ENCODE data around the gene ZNF274. TPM values are rescaled to one million over a fixed set of nuclear protein-coding genes. Genes with fewer than 3 reads are reported as not detected.

Gene ZNF274
- total and polyA plus RNA-seq, 2 of the 8 experiments (the other 6 are each of a cell fraction or from before 2014, with no cell fraction given): 13.3 to 25.1 TPM

GRCh38 chr19:58150328-58150921 lies 32.4 kb upstream of the ZNF274 start, which contains the start of gene ZNF329:
Gene ZNF329 (minus strand): TSS chr19:58150789. CDS start chr19:58129503, 21,286 bp downstream.
- ChIA-PET CTCF (ENCODE audit: partially characterized antibody) (interaction anchor here (1.0 kb wide), 1 partner anchor 52 kb away, joined by 3 read pairs; no protein-coding TSS in a partner anchor), POLR2A (ENCODE audit: partially characterized antibody) (interaction anchor here (0.8 to 2.4 kb wide), 11 partner anchors 10 to 215 kb away, joined by 3 to 13 read pairs (median 4); partner anchors contain the start of genes ZNF274, ZNF418, ZNF606 and ZSCAN18)
- H3K18ac ChIP-seq (ENCODE audit: extremely low read depth, low read length): peak within 1 kb of the TSS; percentile 68
- FAIRE-seq (no peak), DNase-seq (ENCODE audit: low read depth in 1 of 2, low spot score in 2 of 2) (peak in 1 of 2 experiments; percentile 96)
- H2BK12ac ChIP-seq (ENCODE audit: low read depth, low read length): peak within 1 kb of the TSS; percentile 75; the same call in 1 of the 2 replicates
- H3K27me3 ChIP-seq (replicated peaks in 1 of 4; ENCODE audit: control insufficient read depth in 3 of 4, extremely low read depth in 1 of 4, insufficient read depth in 3 of 4, low read length in 3 of 4): no peaks in the 10 kb centered on the region
- H2BK120ac ChIP-seq (replicated peaks; ENCODE audit: low read depth, low read length): no peak within 1 kb of the TSS
- H3K14ac ChIP-seq (ENCODE audit: insufficient read length): no peak within 1 kb of the TSS
- H2AK5ac ChIP-seq (ENCODE audit: low read depth, low read length): no peak within 1 kb of the TSS
- H3K23me2 ChIP-seq (ENCODE audit: low read depth, low read length): peaks cover 5% of the 10 kb centered on the region; the same call in 1 of the 2 replicates
- H3K4me1 ChIP-seq (replicated peaks in 1 of 4; ENCODE audit: control insufficient read depth in 3 of 4, insufficient read depth in 4 of 4, low read length in 3 of 4): no peaks in the 10 kb centered on the region; a peak in 2 of 7 replicates
- WGBS, 2 experiments (ENCODE audit: extremely low coverage in 1 of 2, insufficient coverage in 1 of 2, insufficient read length in 1 of 2, insufficient replicate concordance in 2 of 2, low coverage in 1 of 2, low lambda C conversion rate in 2 of 2, missing lambda C conversion rate in 1 of 2): 1% methylated on average over 50 of the region's 62 CpGs; no CpG with 5 or more reads in 1 of the 2 experiments
- H2BK5ac ChIP-seq (ENCODE audit: low read depth, low read length): peak within 1 kb of the TSS; percentile 77; the same call in 1 of the 2 replicates
- peak within 1 kb of the TSS; percentile 79 to 91 for H3K4me2 ChIP-seq (ENCODE audit: insufficient read depth in 1 of 2, low read depth in 2 of 2, low read length in 2 of 2)
- no peak within 1 kb of the TSS for H3K23ac ChIP-seq (ENCODE audit: insufficient read length)
- H3K9me3 ChIP-seq (ENCODE audit: insufficient read depth in 2 of 2, low read depth in 1 of 2, low read length in 1 of 2): peaks cover 5 to 23% of the 10 kb centered on the region in 2 experiments; a peak in 3 of 4 replicates
- peak within 1 kb of the TSS; percentile 65; the same call in 1 of the 2 replicates for H2AFZ ChIP-seq (ENCODE audit: low read length)
- H4K5ac ChIP-seq (ENCODE audit: insufficient read length, low read depth, low read length): peak within 1 kb of the TSS; percentile 88
- peaks cover 0 to 5% (median 0%) of the 10 kb centered on the region in 4 experiments; a peak in 2 of 8 replicates for H3K36me3 ChIP-seq (ENCODE audit: control insufficient read depth in 2 of 4, insufficient read depth in 4 of 4, low read length in 3 of 4)
- no peak within 1 kb of the TSS for H2BK15ac ChIP-seq (ENCODE audit: low read length)
- peak within 1 kb of the TSS; percentile 70 to 99 (median 72) for H3K4me3 ChIP-seq (ENCODE audit: extremely low read depth in 1 of 4, insufficient read depth in 2 of 4, low read depth in 3 of 4, low read length in 4 of 4)
- H4K8ac ChIP-seq (ENCODE audit: extremely low read depth, insufficient read depth, low read length): peak within 1 kb of the TSS; percentile 97
- H3K27ac ChIP-seq (ENCODE audit: low read depth, low read length): peak within 1 kb of the TSS; percentile 84
- peak within 1 kb of the TSS; percentile 59 for H3K56ac ChIP-seq (replicated peaks; ENCODE audit: insufficient read length, low read depth, low read length)
- peaks cover 0 to 26% of the 10 kb centered on the region in 2 experiments; a peak in 2 of 4 replicates for H3K79me2 ChIP-seq (ENCODE audit: control insufficient read depth in 1 of 2, insufficient read depth in 2 of 2, low read length in 2 of 2)
- H3K9ac ChIP-seq (replicated peaks in 1 of 4; ENCODE audit: extremely low read depth in 1 of 4, low read depth in 3 of 4, low read length in 3 of 4): peak within 1 kb of the TSS; percentile 67 to 83 (median 79)
- no peaks in the 10 kb centered on the region for H4K20me1 ChIP-seq (replicated peaks in 1 of 2; ENCODE audit: control insufficient read depth in 1 of 2, insufficient read depth in 2 of 2, low read length in 2 of 2)
- no peaks in the 10 kb centered on the region for H3K79me1 ChIP-seq (ENCODE audit: low read depth, low read length)
- H4K91ac ChIP-seq (replicated peaks; ENCODE audit: insufficient read length, low read length): no peak within 1 kb of the TSS
- H3K4ac ChIP-seq (replicated peaks; ENCODE audit: insufficient read length, low read depth, low read length): peak within 1 kb of the TSS; percentile 78
- no peak within 1 kb of the TSS for H2BK20ac ChIP-seq (ENCODE audit: low read length)
- no peak for TF ChIP-seq SIX5 (IDR thresholded peaks at IDR 0.05; ENCODE audit: low read depth, low read length)
- TF ChIP-seq SRF (IDR thresholded peaks at IDR 0.05; ENCODE audit: low read depth, low read length): no peak
- TF ChIP-seq NRF1 (IDR thresholded peaks at IDR 0.05; ENCODE audit: low read depth, low read length): peak; percentile 68
- TF ChIP-seq RFX5 (IDR thresholded peaks at IDR 0.05; ENCODE audit: borderline replicate concordance, low read depth, low read length): no peak
- TF ChIP-seq SIN3A (conservative IDR thresholded peaks at IDR 0.05 in 1 of 2, IDR thresholded peaks at IDR 0.05 in 1 of 2; ENCODE audit: low read depth in 1 of 2, low read length in 2 of 2): 0 out of 4 replicates have a peak, but pooled peaks of 1 of the 2 experiments have one; percentile 32
- TF ChIP-seq KDM4A (IDR thresholded peaks at IDR 0.05; ENCODE audit: low read depth, low read length, severe bottlenecking): peak; percentile 99
- TF ChIP-seq RNF2 (IDR thresholded peaks at IDR 0.05; ENCODE audit: borderline replicate concordance, low read depth, low read length, missing control alignments, poor library complexity, severe bottlenecking): no peak
- no peak for TF ChIP-seq JUND (IDR thresholded peaks at IDR 0.05; ENCODE audit: low read length)
- TF ChIP-seq TAF7 (optimal IDR thresholded peaks at IDR 0.05; ENCODE audit: borderline replicate concordance, low read depth, low read length): no peak
- no peak for TF ChIP-seq BCL11A (IDR thresholded peaks at IDR 0.05; ENCODE audit: low read depth in 2 of 2, low read length in 2 of 2)
- TF ChIP-seq HDAC2 (IDR thresholded peaks at IDR 0.05; ENCODE audit: borderline replicate concordance in 1 of 2, low read depth in 2 of 2, low read length in 2 of 2): peak in 1 of 2 experiments; percentile 82; a peak in 1 of 4 replicates
